K562 (cell line): ENCODE results near the gene IGF2BP1. TPM values are rescaled to one million over a fixed set of nuclear protein-coding genes. Genes with fewer than 3 reads are reported as not detected.

ENCODE experiments used
- ATAC-seq: fragments of 200-7000 bp; cut with Tn5 transposase; 3 replicates; pipeline ENCODE4 v1.9.1; 2020; ENCODE audit warnings: moderate library complexity
- Bru-seq: library from RNA; stranded (reverse); fragments of 400-500 nt; gene quantifications from one replicate; lab custom pipeline; 2021; lab: Mats Ljungman, UMichigan
- BruChase-seq, 2 experiments: library from RNA; stranded (reverse); fragments of 400-500 nt; gene quantifications; one replicate each; lab custom pipeline; 2021; lab: Mats Ljungman, UMichigan
- BruUV-seq: library from RNA; stranded (reverse); fragments of 400-500 nt; replicated peaks from 2 replicates; lab custom pipeline; 2021; lab: Mats Ljungman, UMichigan
- CTCF ChIA-PET: fragments of 300-600 bp; formaldehyde crosslinking; extraction: SDS; loops from one replicate; lab custom pipeline; 2021; ENCODE audit warnings: low intra/inter-chr PET ratio; lab: Yijun Ruan, JAX
- POLR2A ChIA-PET: fragments of 300-600, 350-650 bp; sonication (Branson Sonifier 250); formaldehyde crosslinking; extraction: SDS; loops from one replicate; lab custom pipeline; 2021; ENCODE audit warnings: antibody characterized with exemption, inconsistent platforms; lab: Yijun Ruan, JAX
- DNase-seq, 4 experiments: peaks; one replicate each; pipeline versions ENCODE4 v3.0.0 to v3.0.0-alpha.2; 2011 to 2018; ENCODE audit warnings: low spot score in 3 of 4, mixed read lengths in 3 of 4; ENCODE audit errors: extremely low read depth in 1 of 4
- FAIRE-seq: peaks from 2 replicates; lab custom pipeline; 2011; peaks lifted over from hg19 to GRCh38; lab: Jason Lieb, UNC
- H2AFZ ChIP-seq: 2 replicates; pipeline ENCODE4 v1.6.0; 2011; ENCODE audit warnings: low read depth, low read length, control low read depth, inconsistent platforms
- H3K27ac ChIP-seq: fragments of 200-600 bp; 3 replicates; pipeline ENCODE4 v1.8.0; 2011; ENCODE audit warnings: low read depth, mild to moderate bottlenecking, control low read depth, inconsistent platforms, low read length, moderate library complexity, mixed read lengths; ENCODE audit errors: extremely low read depth
- H3K27me3 ChIP-seq, 2 experiments: fragments of 300-600 bp in 1 of 2; 2 replicates in 1 of 2; 3 replicates in 1 of 2; pipeline versions ENCODE4 v1.6.0 to v1.8.0; 2011; ENCODE audit warnings: inconsistent platforms in 2 of 2, low read length in 2 of 2, mild to moderate bottlenecking in 1 of 2, mixed read lengths in 1 of 2, moderate library complexity in 1 of 2; ENCODE audit not compliant: control insufficient read depth in 2 of 2, insufficient read depth in 2 of 2
- H3K36me3 ChIP-seq: fragments of 300-600 bp; 3 replicates; pipeline ENCODE4 v1.8.0; 2011; ENCODE audit warnings: mild to moderate bottlenecking, low read length, inconsistent platforms; ENCODE audit not compliant: control insufficient read depth, insufficient read depth
- H3K4me1 ChIP-seq, 2 experiments: fragments of 200-600 bp in 1 of 2; replicated peaks in 1 of 2; 2 replicates in 1 of 2; 3 replicates in 1 of 2; pipeline versions ENCODE4 v1.5.1 to v1.8.0; 2011; ENCODE audit warnings: inconsistent platforms in 2 of 2, low read length in 2 of 2, mild to moderate bottlenecking in 1 of 2, mixed read lengths in 1 of 2, moderate library complexity in 1 of 2; ENCODE audit not compliant: control insufficient read depth in 2 of 2, insufficient read depth in 2 of 2
- H3K4me2 ChIP-seq: 2 replicates; pipeline ENCODE4 v1.6.1; 2011; ENCODE audit warnings: low read length, control low read depth, inconsistent platforms, mixed read lengths; ENCODE audit not compliant: insufficient read depth
- H3K4me3 ChIP-seq: fragments of 200-600 bp; sonication (generic), shearing (Covaris generic); 2 replicates; pipeline ENCODE4 v1.5.1; 2016; ENCODE audit warnings: control low read depth, inconsistent platforms
- H3K79me2 ChIP-seq: fragments of 200-600 bp; 3 replicates; pipeline ENCODE4 v1.8.0; 2011; ENCODE audit warnings: low read length, inconsistent platforms; ENCODE audit not compliant: control insufficient read depth, insufficient read depth
- H3K9ac ChIP-seq, 2 experiments: 2 replicates each; pipeline versions ENCODE4 v1.6.0 to v1.6.1; 2011; ENCODE audit warnings: low read depth in 2 of 2, low read length in 2 of 2, control low read depth in 1 of 2, inconsistent platforms in 1 of 2, mild to moderate bottlenecking in 1 of 2, mixed read lengths in 1 of 2; ENCODE audit not compliant: insufficient read depth in 1 of 2
- H3K9me1 ChIP-seq: one replicate; pipeline ENCODE4 v1.6.0; 2011; ENCODE audit warnings: inconsistent platforms, mild to moderate bottlenecking, low read length, moderate library complexity; ENCODE audit not compliant: control insufficient read depth, insufficient read depth
- H3K9me3 ChIP-seq: replicated peaks from 2 replicates; pipeline ENCODE4 v1.5.1; 2011; ENCODE audit warnings: low read depth, low read length, inconsistent platforms; ENCODE audit not compliant: control insufficient read depth, insufficient read depth
- H4K20me1 ChIP-seq: replicated peaks from 2 replicates; pipeline ENCODE4 v1.6.1; 2011; ENCODE audit warnings: low read length, inconsistent platforms, mixed read lengths; ENCODE audit not compliant: control insufficient read depth, insufficient read depth
- E2F6 ChIP-seq, 2 experiments: IDR thresholded peaks; 2 replicates each; pipeline ENCODE4 v1.6.1; 2011; ENCODE audit warnings: borderline replicate concordance in 1 of 2, control low read depth in 1 of 2, low read depth in 1 of 2, low read length in 1 of 2, mild to moderate bottlenecking in 1 of 2, mixed read lengths in 1 of 2, moderate library complexity in 1 of 2; ENCODE audit not compliant: insufficient read depth in 1 of 2, insufficient read length in 1 of 2, poor library complexity in 1 of 2, severe bottlenecking in 1 of 2; ENCODE audit errors: extremely low read depth in 1 of 2
- HDAC3 ChIP-seq: fragments of 450-650 bp; IDR thresholded peaks from 2 replicates; pipeline ENCODE4 v1.6.1; 2018; ENCODE audit warnings: borderline replicate concordance, mild to moderate bottlenecking, moderate library complexity; ENCODE audit not compliant: partially characterized antibody
- HNRNPK ChIP-seq: fragments of 200-400 bp; formaldehyde crosslinking; IDR thresholded peaks from one replicate; pipeline ENCODE4 v1.6.1; 2018; ENCODE audit warnings: mild to moderate bottlenecking, low read depth, low read length; ENCODE audit not compliant: poor library complexity, severe bottlenecking
- MAFK ChIP-seq: IDR thresholded peaks from 2 replicates; pipeline ENCODE4 v1.6.1; 2011; ENCODE audit warnings: low read length, improper control_type of control experiment
- MED1 ChIP-seq: sonication (generic); formaldehyde crosslinking; IDR thresholded peaks from 2 replicates; pipeline ENCODE4 v1.8.1; 2023; ENCODE audit warnings: missing genetic modification reagents, borderline replicate concordance
- NCOA2 ChIP-seq, 2 experiments: fragments of 450-650 bp; IDR thresholded peaks; 2 replicates each; pipeline ENCODE4 v1.6.1; 2018; ENCODE audit warnings: mild to moderate bottlenecking in 2 of 2, moderate library complexity in 1 of 2; ENCODE audit not compliant: partially characterized antibody in 2 of 2
- THRAP3 ChIP-seq: fragments of 450-650 bp; IDR thresholded peaks from 2 replicates; pipeline ENCODE4 v1.6.1; 2016; ENCODE audit warnings: mild to moderate bottlenecking, inconsistent platforms, borderline replicate concordance
- ZBTB9 ChIP-seq: fragments of 450-650 bp; formaldehyde crosslinking; IDR thresholded peaks from 2 replicates; pipeline ENCODE4 v1.4.0; 2020; ENCODE audit warnings: mild to moderate bottlenecking, moderate library complexity
- WGBS: fragments of 100-300 bp; shearing (Covaris generic); methylation state at CpG from one replicate; pipeline ENCODE4 v1.1.6; 2016; ENCODE audit warnings: low coverage, mixed read lengths; ENCODE audit not compliant: insufficient coverage; ENCODE audit errors: missing lambda C conversion rate; 5-methylcytosine and 5-hydroxymethylcytosine counted together
- in situ Hi-C: fragments of 300-500 bp; cut with MboI; formaldehyde crosslinking; loops from 4 replicates; pipeline ENCODE4 v1.15.0; 2018; ENCODE audit warnings: inconsistent platforms, mixed read lengths
- intact Hi-C: fragments of 100-400 bp; cut with micrococcal nuclease; formaldehyde crosslinking; loops from 2 replicates; pipeline ENCODE4 v1.14.2; 2022
- long read RNA-seq, 3 experiments: library from polyadenylated mRNA in 2 of 3; library from RNA in 1 of 3; unstranded in 2 of 3; stranded (forward) in 1 of 3; transcript quantifications; one replicate each; pipeline ENCODE4 v2.0.0, GENCODE V29; 2019 to 2022
- polyA minus RNA-seq, 3 experiments: library from RNA; depleted of rRNA, polyadenylated mRNA; stranded (reverse); fragments of >200 nt; gene quantifications; 2 replicates each; pipeline ENCODE4 v1.2.3, GENCODE V29; 2011
- polyA plus RNA-seq, 8 experiments: library from polyadenylated mRNA; depleted of rRNA in 4 of 8; stranded (reverse) in 5 of 8; unstranded in 3 of 8; fragments of >200 nt; fragmentation: Nextera tagmentation in 2 of 8; fragmentation: Illumina TruSeq in 1 of 8; extraction: Ambion mirVana in 2 of 8; extraction: Trizol in 1 of 8; gene quantifications; 2 replicates each; pipeline versions ENCODE4 v1.2.1 to v1.2.3, GENCODE V29; 2011 to 2014; ENCODE audit warnings: inconsistent platforms in 1 of 8, missing spikeins in 1 of 8
- total RNA-seq, 7 experiments: library from RNA; depleted of rRNA in 6 of 7; stranded (reverse); fragments of >200 nt in 6 of 7; fragmentation: Illumina TruSeq in 2 of 7; extraction: Trizol in 2 of 7; gene quantifications; 2 replicates each; pipeline versions ENCODE4 v1.2.1 to v1.2.3, GENCODE V29; 2011 to 2021; ENCODE audit warnings: low replicate concordance in 1 of 7

Gene IGF2BP1
- 94.9 and 96.9 TPM in 2 replicates for total RNA-seq (2011; cell fraction: chromatin; rRNA removed; ENCODE audit: low replicate concordance)
- 61.6 and 67.2 TPM in 2 replicates for total RNA-seq (2011; cell fraction: nucleolus; rRNA removed)
- 82.5 and 120 TPM in 2 replicates for total RNA-seq (2011; cell fraction: nucleoplasm; rRNA removed)
- total RNA-seq (2014; rRNA removed) (53.6 and 61.6 TPM in 2 replicates), total RNA-seq (2014; rRNA removed; fragmentation: Illumina TruSeq; extraction: Trizol) (64.8 and 66.8 TPM in 2 replicates), total RNA-seq (2015; rRNA removed; fragmentation: Illumina TruSeq; extraction: Trizol) (65.5 and 72.0 TPM in 2 replicates), total RNA-seq (2021) (291 and 318 TPM in 2 replicates), polyA plus RNA-seq (2011; rRNA removed) (27.4 and 31.8 TPM in 2 replicates), polyA plus RNA-seq (2014; fragmentation: Illumina TruSeq; extraction: Trizol) (71.8 and 80.4 TPM in 2 replicates), polyA plus RNA-seq (2014; fragmentation: Nextera tagmentation; extraction: Ambion mirVana) (10 to 100 TPM; 13.0 to 13.8 TPM), polyA plus RNA-seq (2014; rRNA removed) (41.5 and 47.2 TPM in 2 replicates), polyA minus RNA-seq (2011; rRNA and poly(A)+ RNA removed) (59.8 and 69.5 TPM in 2 replicates), Bru-seq, nascent RNA (percentile 95 among the genes with signal in this experiment), BruChase-seq, experiment 1, labeled RNA remaining after a 2-hour chase (percentile 93 among the genes with signal in this experiment), BruChase-seq, experiment 2, labeled RNA remaining after a 6-hour chase (percentile 93 among the genes with signal in this experiment)
- polyA plus RNA-seq (2011; cell fraction: cytosol; rRNA removed): 27.0 and 46.4 TPM in 2 replicates
- 52.8 and 86.1 TPM in 2 replicates for polyA plus RNA-seq (2011; cell fraction: nucleus; rRNA removed)
- polyA plus RNA-seq (2012): 50.4 and 60.4 TPM in 2 replicates
- 92.6 and 107 TPM in 2 replicates for polyA minus RNA-seq (2011; cell fraction: cytosol; rRNA and poly(A)+ RNA removed)
- polyA minus RNA-seq (2011; cell fraction: nucleus; rRNA and poly(A)+ RNA removed): 27.3 and 40.9 TPM in 2 replicates
- long read RNA-seq, experiment 1, full-length matches to known transcripts: 66 of 464 reads
- long read RNA-seq, experiment 1, partial matches to known transcripts: 73 of 464 reads
- long read RNA-seq, experiment 1, other reads (novel, unspliced or antisense): 325 of 464 reads
- long read RNA-seq, experiment 2, full-length matches to known transcripts: 15 of 108 reads
- long read RNA-seq, experiment 2, partial matches to known transcripts: 12 of 108 reads
- long read RNA-seq, experiment 2, other reads (novel, unspliced or antisense): 81 of 108 reads
- long read RNA-seq, experiment 3, full-length matches to known transcripts: 21 of 63 reads
- long read RNA-seq, experiment 3, partial matches to known transcripts: 7 of 63 reads
- long read RNA-seq, experiment 3, other reads (novel, unspliced or antisense): 35 of 63 reads

- peak within 1 kb of the TSS; percentile 88 for H3K4me2 ChIP-seq
- ChIA-PET CTCF (interaction anchor here (0.7 kb wide), 1 partner anchor 22 kb away, joined by 7 read pairs; no protein-coding TSS in a partner anchor), POLR2A (interaction anchor here (0.8 to 2.1 kb wide), 5 partner anchors 9 to 64 kb away, joined by 3 to 7 read pairs (median 4); no protein-coding TSS in a partner anchor)
- FAIRE-seq: no peak
- H2AFZ ChIP-seq: peak within 1 kb of the TSS; percentile 76
- peak in 3 of 4 experiments; percentile 79 to 94 (median 79) for DNase-seq
- H3K27me3 ChIP-seq: no peaks in the 10 kb centered on the region
- H3K9me3 ChIP-seq: no peaks in the 10 kb centered on the region
- WGBS: 1% methylated on average over 40 of the region's 62 CpGs
- in situ Hi-C loops (no loop called here), intact Hi-C loops (loop anchor here (2.0 to 5.0 kb wide), 4 partner anchors 35 to 370 kb away; partner anchors contain the start of genes HOXB9 and UBE2Z)
- H4K20me1 ChIP-seq: no peaks in the 10 kb centered on the region
- peaks cover 7 to 12% of the 10 kb centered on the region in 2 experiments; a peak in 3 of 5 replicates for H3K4me1 ChIP-seq
- peaks cover 88% of the 10 kb centered on the region for H3K79me2 ChIP-seq
- H3K27ac ChIP-seq: peak within 1 kb of the TSS; percentile 97
- H3K4me3 ChIP-seq: peak within 1 kb of the TSS; percentile 78
- peak; percentile 30 for ATAC-seq
- peaks cover 23% of the 10 kb centered on the region; the same call in 2 of the 3 replicates for H3K36me3 ChIP-seq
- H3K9ac ChIP-seq: peak within 1 kb of the TSS; percentile 97 to 99
- no TSS peak for BruUV-seq
- H3K9me1 ChIP-seq: no peaks in the 10 kb centered on the region
- no peak for TF ChIP-seq HNRNPK
- TF ChIP-seq HDAC3: no peak
- no peak for TF ChIP-seq MAFK
- no peak for TF ChIP-seq NCOA2 (IDR thresholded peaks at IDR 0.05; ENCODE audit: partially characterized antibody in 2 of 2)
- TF ChIP-seq MED1 (CRISPR knock-in tag): no peak
- TF ChIP-seq E2F6 (IDR thresholded peaks at IDR 0.05; ENCODE audit: borderline replicate concordance in 1 of 2, extremely low read depth in 1 of 2, insufficient read depth in 1 of 2, insufficient read length in 1 of 2, low read depth in 1 of 2, low read length in 1 of 2, poor library complexity in 1 of 2, severe bottlenecking in 1 of 2): peak; percentile 4 to 54
- TF ChIP-seq THRAP3: no peak
- 0 out of 2 replicates have a peak, but pooled peaks have one; percentile 23 for TF ChIP-seq ZBTB9
These were observed at the start of gene IGF2BP1 for GRCh38 chr17:48997103-48997826. IGF2BP1 (plus strand) TSS chr17:48997385; CDS start chr17:48997746, 361 bp downstream.
